GM19467 (cell line): ENCODE measurements around the gene SEC14L1.

Experiments used
- ATAC-seq: cut with Tn5 transposase; IDR thresholded peaks from one replicate; pipeline ENCODE4 v1.9.1; 2021; ENCODE audit warnings: mild to moderate bottlenecking, moderate library complexity; ENCODE audit not compliant: unreplicated experiment

SEC14L1 gene

GRCh38 chr17:77211681-77212080 is 70.9 kb downstream of the SEC14L1 start:
- no peak for ATAC-seq

DNA sequence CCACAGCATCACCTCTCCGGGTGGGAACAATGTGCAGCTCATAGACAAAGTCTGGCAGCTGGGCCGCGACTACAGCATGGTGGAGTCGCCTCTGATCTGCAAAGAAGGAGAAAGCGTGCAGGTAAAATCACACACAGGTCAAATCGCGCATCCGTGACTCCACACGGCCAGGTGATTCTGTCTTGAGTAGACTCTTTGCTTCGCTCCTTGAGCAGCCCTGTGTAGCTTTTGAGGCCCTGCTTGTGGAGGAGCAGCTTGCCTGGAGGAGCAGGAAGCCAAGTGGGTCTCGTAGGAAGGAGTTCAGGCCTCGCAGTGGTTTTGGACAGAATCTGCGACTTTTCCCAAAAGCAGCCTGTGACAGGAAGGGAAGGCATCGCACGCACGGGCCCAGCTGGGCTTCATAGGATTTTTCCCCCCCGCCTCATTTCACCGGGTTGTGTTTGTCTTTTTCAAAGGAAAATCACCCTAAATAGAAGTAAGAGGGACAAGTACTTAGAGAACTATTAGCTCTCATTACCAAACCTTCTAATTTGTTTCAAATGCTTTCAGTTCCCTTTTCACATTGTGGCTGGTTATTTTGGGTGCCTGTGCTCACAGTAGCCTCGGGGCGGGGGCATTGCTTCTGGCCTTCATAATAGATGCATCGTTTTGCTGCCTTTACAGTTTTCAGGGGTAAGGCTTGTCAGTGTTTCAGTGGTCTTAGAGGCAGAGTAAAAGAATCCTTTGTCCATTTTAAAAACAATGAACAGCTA is 71.5 kb downstream of the SEC14L1 start:
- ATAC-seq: no peak

GRCh38 chr17:77212833-77213777 is 72.3 kb downstream of the SEC14L1 start:
- ATAC-seq: no peak

DNA sequence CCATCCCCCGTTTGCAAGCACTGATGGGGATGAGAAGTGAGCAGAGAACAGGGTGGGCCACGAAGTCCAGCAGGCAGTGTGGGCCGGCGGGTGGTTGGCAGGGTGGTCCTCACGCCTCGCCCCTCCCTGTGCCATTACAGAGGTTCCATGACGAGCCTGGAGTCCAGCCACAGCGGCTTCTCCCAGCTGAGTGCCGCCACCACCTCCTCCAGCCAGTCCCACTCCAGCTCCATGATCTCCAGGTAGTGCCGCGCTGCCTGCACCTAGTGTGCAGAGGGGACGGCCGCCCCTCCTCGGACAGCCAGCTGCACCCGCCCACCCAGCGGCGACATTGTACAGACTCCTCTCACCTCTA is 73.0 kb downstream of the SEC14L1 start:
- ATAC-seq: no peak

DNA sequence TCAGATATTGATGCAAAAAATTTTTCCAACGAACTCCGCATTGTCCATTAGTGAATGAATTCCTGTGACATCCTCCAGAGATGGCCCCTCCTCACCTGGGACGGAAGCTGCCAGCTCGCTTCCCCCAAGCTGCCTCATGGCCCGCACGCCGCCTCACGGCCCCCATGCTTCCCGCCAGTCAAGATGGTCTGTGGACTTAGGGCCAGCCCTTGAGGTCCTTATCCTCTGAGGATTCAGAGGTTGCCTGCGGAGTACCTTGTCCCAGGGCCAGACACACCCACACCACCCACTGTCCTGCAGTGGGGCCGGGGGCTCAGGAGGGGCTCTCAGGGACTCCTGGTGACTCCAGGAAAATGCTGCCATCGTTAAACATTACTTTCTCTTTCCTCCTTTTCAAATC is 73.6 kb downstream of the SEC14L1 start:
- no peak for ATAC-seq

GRCh38 chr17:77214743-77215142 is 74.0 kb downstream of the SEC14L1 start:
- no peak for ATAC-seq

GRCh38 chr17:77215281-77215680 is 74.5 kb downstream of the SEC14L1 start:
- ATAC-seq: no peak

- ATAC-seq: no peak
These were observed 75.7 kb downstream of the SEC14L1 start for GRCh38 chr17:77216486-77216885.

DNA sequence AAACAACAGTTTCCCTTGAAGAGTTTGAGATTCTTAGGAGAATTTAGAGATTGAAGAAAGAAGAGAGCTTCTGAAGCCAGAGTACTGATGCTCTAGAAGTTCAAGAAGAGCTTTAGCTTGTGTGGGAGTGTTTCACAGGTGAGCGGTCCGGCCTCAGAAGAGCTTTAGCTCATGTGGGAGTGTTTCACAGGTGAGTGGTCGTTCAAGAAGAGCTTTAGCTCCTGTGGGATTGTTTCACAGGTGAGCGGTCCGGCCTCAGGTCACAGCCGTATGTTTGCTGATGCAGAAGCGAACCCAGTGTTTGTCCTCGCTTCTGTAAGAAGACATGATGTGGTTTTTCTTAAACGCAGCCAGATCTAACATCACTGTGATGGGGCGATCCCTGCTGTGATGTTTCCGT is 76.4 kb downstream of the SEC14L1 start:
- ATAC-seq: no peak

DNA sequence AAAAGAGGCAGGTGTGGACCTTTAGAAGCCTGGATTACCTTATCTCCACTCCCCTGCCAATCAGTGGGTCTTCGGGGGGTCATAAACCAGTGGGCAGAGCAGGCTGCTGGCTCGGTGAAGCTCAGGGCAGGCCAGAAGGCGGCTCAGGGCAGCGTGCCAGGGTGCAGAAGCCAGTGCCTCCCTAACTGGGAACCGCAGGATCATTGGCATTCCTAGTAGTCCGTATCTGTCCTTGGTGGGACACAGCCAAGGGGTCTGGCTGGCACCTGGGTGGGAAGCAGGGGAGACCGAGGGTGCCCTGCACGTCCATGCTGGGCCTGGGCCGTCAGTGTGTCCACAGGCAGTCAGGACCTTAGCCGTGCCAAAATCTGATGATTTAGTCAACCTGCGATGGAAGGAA is 76.8 kb downstream of the SEC14L1 start:
- no peak for ATAC-seq

DNA sequence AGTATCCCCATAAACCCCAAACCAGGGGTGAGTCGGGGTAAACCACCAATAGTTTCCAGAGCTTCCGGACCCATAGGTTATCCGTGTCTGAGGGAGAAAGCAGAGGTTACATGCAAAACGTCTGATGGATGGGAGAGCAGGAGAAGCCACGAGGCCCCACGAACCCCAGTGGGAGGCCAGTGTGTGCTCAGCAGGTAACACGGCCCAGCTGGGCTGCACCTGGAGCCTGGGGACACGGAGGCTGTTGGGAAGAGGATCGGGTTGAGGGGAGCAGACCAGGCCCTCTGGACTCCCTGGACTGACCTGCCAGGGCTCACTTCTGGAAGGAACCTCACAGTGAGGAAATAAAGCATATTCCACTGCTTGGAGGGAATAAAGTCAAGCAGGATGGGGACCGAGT is 78.1 kb downstream of the SEC14L1 start:
- no peak for ATAC-seq

DNA sequence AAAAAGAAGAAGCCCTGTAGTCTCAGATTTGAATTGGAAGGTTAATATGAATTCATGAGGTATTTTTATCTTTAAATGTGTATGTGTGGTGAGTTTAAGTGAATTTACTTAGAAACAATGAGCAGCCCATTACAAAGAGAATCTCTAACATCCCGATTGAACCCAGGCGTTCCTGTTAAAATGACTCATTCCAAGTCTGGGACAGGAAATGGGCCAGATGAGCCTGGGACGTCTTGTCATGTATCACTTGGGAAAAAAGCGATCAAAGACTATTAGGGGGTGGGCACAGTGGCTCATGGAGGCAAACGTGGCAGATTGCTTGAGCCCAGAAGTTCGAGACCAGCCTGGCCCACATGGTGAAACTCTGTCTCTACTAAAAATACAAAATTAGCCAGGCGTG is 81.6 kb downstream of the SEC14L1 start:
- no peak for ATAC-seq

DNA sequence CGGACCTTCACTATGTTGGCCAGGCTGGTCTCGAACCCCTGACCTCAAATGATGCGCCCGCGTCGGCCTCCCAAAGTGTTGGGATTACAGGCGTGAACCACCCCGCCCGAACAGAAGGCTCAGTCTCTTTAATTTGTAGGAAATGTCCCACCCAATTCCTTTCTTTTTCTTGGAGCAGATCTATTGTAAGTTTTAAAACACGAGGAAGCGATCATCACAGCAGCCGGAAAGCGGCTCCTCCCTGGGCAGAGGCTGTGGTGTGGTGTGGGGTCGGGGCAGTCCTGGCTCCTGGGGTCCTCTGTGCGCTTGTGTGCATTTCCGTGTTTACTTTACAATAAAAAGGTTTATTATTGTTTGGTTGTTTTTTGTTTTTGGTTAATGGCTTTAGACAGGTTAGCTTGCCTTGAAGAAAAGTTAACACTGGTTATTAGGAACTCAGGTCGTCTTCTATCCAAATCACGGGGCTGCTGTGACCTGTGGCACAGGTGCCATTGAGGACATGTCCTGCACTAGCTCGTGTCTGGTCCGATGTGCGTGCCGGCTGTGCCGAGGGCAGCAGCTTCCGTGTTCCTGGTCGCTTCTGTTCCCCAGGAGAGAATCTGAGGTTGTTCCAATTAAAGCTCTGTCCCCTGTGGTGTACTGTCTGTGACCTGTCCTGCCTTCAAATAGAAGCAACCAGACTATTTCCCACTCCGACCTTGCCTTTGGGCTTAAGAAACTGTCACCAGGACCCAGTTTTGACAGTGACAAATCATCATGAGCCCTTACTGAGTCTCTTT is 83.1 kb downstream of the SEC14L1 start:
- ATAC-seq: no peak

- no peak for ATAC-seq
These were observed 84.5 kb downstream of the SEC14L1 start for GRCh38 chr17:77225265-77225664.

DNA sequence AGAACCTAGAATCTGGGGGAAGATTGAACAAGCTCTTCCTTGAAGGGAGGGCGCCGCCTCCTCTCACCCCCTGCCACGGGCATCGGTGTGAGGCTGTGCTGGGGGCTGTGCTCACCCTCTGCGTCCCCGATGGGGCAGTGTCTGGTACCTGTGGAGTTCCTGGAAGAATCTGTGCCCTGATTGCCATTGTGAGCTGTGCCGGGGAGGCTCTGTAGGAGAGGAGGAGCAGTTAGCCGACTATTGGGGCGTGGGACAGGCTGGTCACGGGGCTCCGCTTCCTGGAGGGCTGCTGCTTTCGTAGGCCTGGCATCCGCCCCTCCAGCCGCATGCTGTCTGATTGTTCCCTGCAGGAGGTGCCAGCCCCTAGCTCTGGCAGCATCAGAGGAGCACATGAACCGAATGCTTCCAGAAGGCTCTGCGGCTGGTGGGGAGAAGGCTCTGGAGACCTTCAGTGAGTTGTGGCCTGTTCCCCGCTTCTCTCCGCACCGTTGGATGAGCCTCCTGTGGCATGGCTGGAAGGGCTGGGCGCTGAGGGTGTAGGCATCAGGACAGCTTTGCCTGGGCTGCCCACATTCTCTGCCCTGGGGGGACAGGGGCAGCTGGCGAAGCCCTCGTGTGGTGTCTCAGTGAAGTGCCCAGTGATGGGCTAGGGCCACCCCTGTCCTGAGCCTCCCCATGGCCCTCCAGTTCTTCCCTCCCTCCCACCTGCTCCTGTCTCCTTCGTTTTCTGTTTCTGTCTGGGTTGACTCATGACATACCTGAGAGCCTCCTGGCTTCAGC is 86.9 kb downstream of the SEC14L1 start:
- no peak for ATAC-seq

- ATAC-seq: no peak
These were observed 87.5 kb downstream of the SEC14L1 start for GRCh38 chr17:77228241-77228752.

GRCh38 chr17:77228816-77229215 is 88.0 kb downstream of the SEC14L1 start:
- ATAC-seq: no peak

- no peak for ATAC-seq
These were observed 89.1 kb downstream of the SEC14L1 start for GRCh38 chr17:77229786-77230435.

- no peak for ATAC-seq
These were observed 89.7 kb downstream of the SEC14L1 start for GRCh38 chr17:77230436-77230830.
